Smooth muscle cell (in vitro differentiated cells): ENCODE measurements around the gene EXOC3L1. TPM values are rescaled to one million over a fixed set of nuclear protein-coding genes. Genes with fewer than 3 reads are reported as not detected.

Source experiments
- DNase-seq: peaks from one replicate; lab custom pipeline; 2025; ENCODE audit not compliant: unreplicated experiment; lab: John Stamatoyannopoulos, UW
- H2AFZ ChIP-seq: fragments of 200-600 bp; sonication (generic); 2 replicates; pipeline ENCODE4 v1.6.0; 2016; ENCODE audit warnings: antibody characterized with exemption, low read depth, mild to moderate bottlenecking
- H3F3A ChIP-seq: fragments of 200-600 bp; sonication (generic); 2 replicates; pipeline ENCODE4 v1.6.0; 2017; ENCODE audit warnings: antibody characterized with exemption, low read depth
- H3K27ac ChIP-seq: fragments of 200-600 bp; sonication (generic); 2 replicates; pipeline ENCODE4 v1.5.1; 2016; ENCODE audit warnings: low read depth, mild to moderate bottlenecking
- H3K27me3 ChIP-seq: fragments of 200-600 bp; sonication (generic); 2 replicates; pipeline ENCODE4 v1.6.1; 2016; ENCODE audit warnings: low read depth, mild to moderate bottlenecking
- H3K36me3 ChIP-seq: fragments of 200-600 bp; sonication (generic); 2 replicates; pipeline ENCODE4 v1.5.1; 2016; ENCODE audit warnings: low read depth
- H3K4me1 ChIP-seq: fragments of 200-600 bp; sonication (generic); 2 replicates; pipeline ENCODE4 v1.5.1; 2016; ENCODE audit warnings: low read depth
- H3K4me2 ChIP-seq: fragments of 200-600 bp; sonication (generic); 2 replicates; pipeline ENCODE4 v1.6.0; 2016; ENCODE audit warnings: mild to moderate bottlenecking
- H3K4me3 ChIP-seq: fragments of 200-600 bp; sonication (generic); 2 replicates; pipeline ENCODE4 v1.5.1; 2016; ENCODE audit warnings: mild to moderate bottlenecking
- H3K79me2 ChIP-seq: fragments of 200-600 bp; sonication (generic); 2 replicates; pipeline ENCODE4 v1.6.0; 2016; ENCODE audit warnings: low read depth, mild to moderate bottlenecking
- H3K9ac ChIP-seq: fragments of 200-600 bp; sonication (generic); 2 replicates; pipeline ENCODE4 v1.6.0; 2016; ENCODE audit warnings: low read depth
- H3K9me3 ChIP-seq: fragments of 200-600 bp; sonication (generic); replicated peaks from 2 replicates; pipeline ENCODE4 v1.5.1; 2016; ENCODE audit warnings: low read depth
- H4K20me1 ChIP-seq: fragments of 200-600 bp; sonication (generic); 2 replicates; pipeline ENCODE4 v1.6.0; 2016; ENCODE audit warnings: low read depth
- WGBS: methylation state at CpG from one replicate; pipeline ENCODE4 v1.1.7; 2016; ENCODE audit warnings: low lambda C conversion rate; 5-methylcytosine and 5-hydroxymethylcytosine counted together
- polyA plus RNA-seq: library from polyadenylated mRNA; unstranded; fragments of >200 nt; fragmentation: Nextera tagmentation; extraction: Ambion mirVana; gene quantifications from 2 replicates; pipeline ENCODE4 v1.2.1, GENCODE V29; 2016
- total RNA-seq: library from RNA; depleted of rRNA; stranded (reverse); fragments of >200 nt; gene quantifications from 2 replicates; pipeline ENCODE4 v1.2.3, GENCODE V29; 2014
- TF ChIP-seq, protein P1 (sequence below): fragments of 200-600 bp; sonication (generic); IDR thresholded peaks from 2 replicates; pipeline ENCODE4 v1.5.1; 2017; ENCODE audit warnings: borderline replicate concordance, mild to moderate bottlenecking, antibody characterized with exemption; ENCODE audit not compliant: insufficient read depth, poor library complexity, severe bottlenecking

EXOC3L1 gene
- total and polyA plus RNA-seq, 2 experiments from 2014 or later, result 0.51 TPM; not detected in 1

DNA sequence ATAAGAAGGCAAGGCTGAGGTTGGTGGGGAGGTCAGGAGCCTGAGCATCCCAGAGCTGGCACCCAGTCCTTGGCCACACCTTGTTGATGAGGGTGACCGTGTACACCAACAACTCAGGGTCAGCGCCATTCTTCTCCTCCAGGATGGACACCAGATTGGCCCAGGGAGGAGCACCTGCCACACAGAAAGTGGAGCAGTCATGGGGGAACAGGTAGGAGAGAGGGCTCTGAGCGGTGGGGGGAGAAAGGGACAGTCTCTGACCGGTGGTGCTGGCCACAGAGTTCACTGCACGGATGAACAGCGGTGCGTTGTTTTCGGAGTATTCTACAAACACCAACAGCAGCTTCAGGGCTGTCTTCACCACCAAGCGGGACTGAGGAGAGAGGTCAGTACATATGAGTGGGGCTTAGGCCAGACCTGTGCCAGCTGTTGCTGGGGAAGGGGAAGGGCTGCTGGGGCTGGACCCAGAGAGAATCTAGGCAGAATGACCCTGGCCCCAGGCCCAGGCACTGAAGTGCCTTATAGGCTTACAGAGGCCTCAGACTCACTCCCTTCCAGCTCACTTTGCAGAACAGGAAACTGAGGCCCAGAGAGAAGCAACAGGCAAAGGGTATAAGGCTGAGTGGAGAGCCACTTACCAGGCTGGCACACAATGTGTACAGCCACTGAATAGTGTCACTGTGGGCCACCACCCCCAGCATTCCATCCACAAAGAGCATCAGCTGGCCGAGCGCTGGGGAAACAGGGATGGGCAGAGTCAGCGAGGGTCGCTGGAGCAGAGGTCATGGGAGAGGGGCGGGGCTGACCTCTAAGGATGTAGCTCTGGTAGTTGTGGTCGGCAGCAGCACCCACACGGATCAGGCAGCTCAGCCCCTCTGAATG, 47.7 kb upstream of the EXOC3L1 start:
- DNase-seq, result no peak
- H3K4me3 ChIP-seq, result no peak overlapping the region
- H3K4me2 ChIP-seq, result no peak overlapping the region
- H3F3A ChIP-seq, result peaks cover 29% of the 10 kb centered on the region
- H3K27ac ChIP-seq, result no peak overlapping the region
- peaks cover 5% of the 10 kb centered on the region for H3K79me2 ChIP-seq
- WGBS, result 91% methylated on average over 16 of the region's 16 CpGs
- H4K20me1 ChIP-seq, result no peaks in the 10 kb centered on the region
- H3K4me1 ChIP-seq, result peaks cover 10% of the 10 kb centered on the region
- H3K9ac ChIP-seq, result no peak overlapping the region
- H2AFZ ChIP-seq, result no peak overlapping the region
- no peaks in the 10 kb centered on the region for H3K36me3 ChIP-seq
- TF ChIP-seq, protein P1, sequence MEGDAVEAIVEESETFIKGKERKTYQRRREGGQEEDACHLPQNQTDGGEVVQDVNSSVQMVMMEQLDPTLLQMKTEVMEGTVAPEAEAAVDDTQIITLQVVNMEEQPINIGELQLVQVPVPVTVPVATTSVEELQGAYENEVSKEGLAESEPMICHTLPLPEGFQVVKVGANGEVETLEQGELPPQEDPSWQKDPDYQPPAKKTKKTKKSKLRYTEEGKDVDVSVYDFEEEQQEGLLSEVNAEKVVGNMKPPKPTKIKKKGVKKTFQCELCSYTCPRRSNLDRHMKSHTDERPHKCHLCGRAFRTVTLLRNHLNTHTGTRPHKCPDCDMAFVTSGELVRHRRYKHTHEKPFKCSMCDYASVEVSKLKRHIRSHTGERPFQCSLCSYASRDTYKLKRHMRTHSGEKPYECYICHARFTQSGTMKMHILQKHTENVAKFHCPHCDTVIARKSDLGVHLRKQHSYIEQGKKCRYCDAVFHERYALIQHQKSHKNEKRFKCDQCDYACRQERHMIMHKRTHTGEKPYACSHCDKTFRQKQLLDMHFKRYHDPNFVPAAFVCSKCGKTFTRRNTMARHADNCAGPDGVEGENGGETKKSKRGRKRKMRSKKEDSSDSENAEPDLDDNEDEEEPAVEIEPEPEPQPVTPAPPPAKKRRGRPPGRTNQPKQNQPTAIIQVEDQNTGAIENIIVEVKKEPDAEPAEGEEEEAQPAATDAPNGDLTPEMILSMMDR, result no peak
- H3K9me3 ChIP-seq, result no peaks in the 10 kb centered on the region
- H3K27me3 ChIP-seq, result no peaks in the 10 kb centered on the region

DNA sequence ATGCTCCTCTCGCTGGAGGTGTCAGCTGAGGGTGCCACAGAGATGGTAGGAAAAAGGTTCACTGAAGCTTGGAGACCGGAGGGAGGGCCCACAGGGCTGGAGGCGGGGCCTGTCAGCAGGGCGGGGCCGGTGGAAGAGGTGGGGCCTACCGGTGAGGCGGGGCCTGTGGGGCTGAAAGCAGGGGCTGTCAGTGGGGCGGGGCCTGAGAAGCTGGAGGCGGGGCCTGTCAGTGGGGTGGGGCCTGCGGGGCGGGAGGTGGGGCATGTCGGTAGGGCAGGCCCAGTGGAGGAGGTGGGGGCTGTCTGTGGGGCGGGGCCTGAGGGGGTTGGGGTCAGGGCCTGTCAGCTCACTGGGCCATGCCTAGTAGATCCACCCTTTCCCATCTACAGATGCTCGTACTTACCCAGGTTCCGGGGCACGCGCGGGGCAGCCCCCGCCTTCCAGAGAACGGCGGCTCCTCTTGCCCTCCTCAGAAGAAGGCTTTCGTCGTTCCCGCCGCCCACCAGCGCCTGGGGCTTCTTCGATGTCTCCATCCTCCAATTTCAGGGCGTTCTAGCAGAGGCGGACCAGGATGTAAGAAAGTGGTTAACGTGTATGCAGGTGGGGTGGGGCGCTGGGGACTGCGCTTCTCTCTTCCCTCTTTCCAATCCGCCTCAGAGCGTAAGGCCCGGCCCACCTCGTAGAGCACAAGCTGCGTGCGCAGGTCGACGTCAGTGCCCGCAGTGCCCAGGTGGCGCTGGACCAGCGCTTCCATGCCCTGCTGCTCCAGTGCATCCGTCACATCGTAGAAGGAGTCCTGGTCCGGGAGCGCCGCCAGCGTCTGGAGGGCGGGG, 46.8 kb upstream of the EXOC3L1 start:
- no peak overlapping the region for H3K4me3 ChIP-seq
- H3K9ac ChIP-seq, result no peak overlapping the region
- peaks cover 9% of the 10 kb centered on the region for H3K4me1 ChIP-seq
- no peaks in the 10 kb centered on the region for H3K36me3 ChIP-seq
- peaks cover 21% of the 10 kb centered on the region for H3F3A ChIP-seq
- no peaks in the 10 kb centered on the region for H3K79me2 ChIP-seq
- H4K20me1 ChIP-seq, result no peaks in the 10 kb centered on the region
- 87% methylated on average over 43 of the region's 50 CpGs for WGBS
- H2AFZ ChIP-seq, result no peak overlapping the region
- H3K27ac ChIP-seq, result no peak overlapping the region
- DNase-seq, result no peak
- H3K27me3 ChIP-seq, result no peaks in the 10 kb centered on the region
- no peak overlapping the region for H3K4me2 ChIP-seq
- H3K9me3 ChIP-seq, result no peaks in the 10 kb centered on the region
- TF ChIP-seq, protein P1, result no peak

DNA sequence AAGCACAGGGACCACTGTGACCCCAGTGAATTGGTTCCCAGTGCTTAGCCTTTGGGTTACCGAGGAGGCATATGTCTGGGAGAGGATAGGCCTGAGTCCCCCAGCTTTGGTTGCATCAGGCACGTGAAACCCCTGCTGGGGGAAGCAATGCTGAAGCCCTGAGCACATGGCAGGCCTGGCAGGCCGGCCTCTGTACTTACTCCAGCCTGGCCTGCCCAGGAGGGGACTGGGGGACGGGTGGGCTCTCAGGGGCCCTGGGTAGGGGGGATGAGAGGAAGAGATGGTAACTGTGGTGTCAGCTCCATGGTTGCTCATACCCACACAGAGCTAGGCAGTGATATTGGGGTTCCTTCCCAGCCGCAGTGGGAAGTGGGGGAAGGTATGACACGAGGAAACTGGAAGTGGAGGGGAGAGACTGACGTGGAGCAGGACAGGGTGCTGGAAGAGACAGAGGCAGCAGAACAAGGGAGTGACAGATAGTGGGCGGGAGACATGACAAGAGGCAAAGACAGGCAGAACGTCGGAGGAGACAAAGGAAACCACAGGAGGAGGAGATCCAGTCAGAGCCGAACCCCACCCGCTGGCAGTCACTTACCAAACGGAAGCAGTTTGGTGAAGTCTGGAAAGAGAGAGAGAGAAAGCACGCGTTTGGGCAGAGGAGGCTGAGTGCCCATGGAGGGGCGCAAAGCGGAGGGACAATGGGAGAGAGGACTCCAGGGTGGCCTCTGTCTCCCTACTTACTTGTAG, 46.1 kb upstream of the EXOC3L1 start:
- H2AFZ ChIP-seq, result no peak overlapping the region
- H3K79me2 ChIP-seq, result no peaks in the 10 kb centered on the region
- no peaks in the 10 kb centered on the region for H3K27me3 ChIP-seq
- no peaks in the 10 kb centered on the region for H4K20me1 ChIP-seq
- no peaks in the 10 kb centered on the region for H3K9me3 ChIP-seq
- H3K4me3 ChIP-seq, result no peak overlapping the region
- DNase-seq, result no peak
- no peaks in the 10 kb centered on the region for H3K36me3 ChIP-seq
- TF ChIP-seq, protein P1, result no peak
- peaks cover 15% of the 10 kb centered on the region for H3F3A ChIP-seq
- 86% methylated on average over 16 of the region's 17 CpGs for WGBS
- no peak overlapping the region for H3K9ac ChIP-seq
- no peak overlapping the region for H3K4me2 ChIP-seq
- peaks cover 4% of the 10 kb centered on the region for H3K4me1 ChIP-seq
- no peak overlapping the region for H3K27ac ChIP-seq
